ENCODE measurements around the gene KCTD1.

KCTD1 gene

GRCh38 chr18:26435415-26436095 lies 112.8 kb downstream of the KCTD1 start:
- Mint-ChIP-seq H3K4me1 (no peaks in the 10 kb centered on the region), H3K27ac (no peak overlapping the region), H3K4me3 (no peak overlapping the region), H3K27me3 (peaks cover 8% of the 10 kb centered on the region), H3K9me3 (no peaks in the 10 kb centered on the region), H3K36me3 (no peaks in the 10 kb centered on the region)
- CTCF ChIA-PET: no interaction called here
- no peak for DNase-seq

GRCh38 chr18:26434887-26435286 lies 113.5 kb downstream of the KCTD1 start:
- DNase-seq: no peak
- CTCF ChIA-PET: no interaction called here
- H3K36me3 Mint-ChIP-seq: no peaks in the 10 kb centered on the region
- no peak overlapping the region for H3K4me3 Mint-ChIP-seq
- H3K27ac Mint-ChIP-seq: no peak overlapping the region
- H3K9me3 Mint-ChIP-seq: no peaks in the 10 kb centered on the region
- H3K27me3 Mint-ChIP-seq: peaks cover 8% of the 10 kb centered on the region
- H3K4me1 Mint-ChIP-seq: no peaks in the 10 kb centered on the region

GRCh38 chr18:26432651-26433424 lies 115.5 kb downstream of the KCTD1 start:
- Mint-ChIP-seq H3K27me3 (peaks cover 8% of the 10 kb centered on the region), H3K9me3 (no peaks in the 10 kb centered on the region), H3K36me3 (no peaks in the 10 kb centered on the region), H3K4me1 (no peaks in the 10 kb centered on the region), H3K27ac (no peak overlapping the region), H3K4me3 (no peak overlapping the region)
- CTCF ChIA-PET: no interaction called here
- DNase-seq: no peak

GRCh38 chr18:26429535-26430226 lies 118.7 kb downstream of the KCTD1 start:
- DNase-seq: no peak
- peaks cover 3% of the 10 kb centered on the region for H3K27me3 Mint-ChIP-seq
- CTCF ChIA-PET: no interaction called here

GRCh38 chr18:26425148-26425531 lies 123.2 kb downstream of the KCTD1 start:
- Mint-ChIP-seq H3K9me3 (no peaks in the 10 kb centered on the region), H3K36me3 (no peaks in the 10 kb centered on the region), H3K27ac (no peak overlapping the region), H3K4me3 (no peak overlapping the region), H3K4me1 (no peaks in the 10 kb centered on the region), H3K27me3 (no peaks in the 10 kb centered on the region)
- CTCF ChIA-PET: no interaction called here
- no peak for DNase-seq

More at GRCh38 chr18:26429535-26430226, 118.7 kb downstream of the KCTD1 start:
- no peaks in the 10 kb centered on the region for H3K4me1 Mint-ChIP-seq
- no peaks in the 10 kb centered on the region for H3K9me3 Mint-ChIP-seq
- H3K27ac Mint-ChIP-seq: no peak overlapping the region
- H3K4me3 Mint-ChIP-seq: no peak overlapping the region
- H3K36me3 Mint-ChIP-seq: no peaks in the 10 kb centered on the region

GRCh38 chr18:26424428-26425147 lies 123.8 kb downstream of the KCTD1 start:
- no peaks in the 10 kb centered on the region for H3K36me3 Mint-ChIP-seq
- H3K27me3 Mint-ChIP-seq: no peaks in the 10 kb centered on the region
- no peak overlapping the region for H3K4me3 Mint-ChIP-seq
- no peaks in the 10 kb centered on the region for H3K9me3 Mint-ChIP-seq
- no peaks in the 10 kb centered on the region for H3K4me1 Mint-ChIP-seq
- DNase-seq: no peak
- CTCF ChIA-PET: no interaction called here
- H3K27ac Mint-ChIP-seq: no peak overlapping the region

GRCh38 chr18:26422472-26423162 lies 125.7 kb downstream of the KCTD1 start:
- no peaks in the 10 kb centered on the region for H3K36me3 Mint-ChIP-seq
- no peak for DNase-seq
- no peaks in the 10 kb centered on the region for H3K27me3 Mint-ChIP-seq
- H3K27ac Mint-ChIP-seq: no peak overlapping the region
- CTCF ChIA-PET: no interaction called here
- H3K4me3 Mint-ChIP-seq: no peak overlapping the region
- H3K4me1 Mint-ChIP-seq: no peaks in the 10 kb centered on the region
- no peaks in the 10 kb centered on the region for H3K9me3 Mint-ChIP-seq

GRCh38 chr18:26421931-26422330 lies 126.4 kb downstream of the KCTD1 start:
- Mint-ChIP-seq H3K4me1 (no peaks in the 10 kb centered on the region), H3K36me3 (no peaks in the 10 kb centered on the region), H3K9me3 (no peaks in the 10 kb centered on the region), H3K27me3 (no peaks in the 10 kb centered on the region), H3K27ac (no peak overlapping the region), H3K4me3 (no peak overlapping the region)
- no peak for DNase-seq
- CTCF ChIA-PET: no interaction called here

- H3K9me3 Mint-ChIP-seq: no peaks in the 10 kb centered on the region
- H3K27me3 Mint-ChIP-seq: no peaks in the 10 kb centered on the region
- no peak for DNase-seq
- CTCF ChIA-PET: no interaction called here
- H3K36me3 Mint-ChIP-seq: no peaks in the 10 kb centered on the region
- H3K4me3 Mint-ChIP-seq: no peak overlapping the region
- no peak overlapping the region for H3K27ac Mint-ChIP-seq
- H3K4me1 Mint-ChIP-seq: no peaks in the 10 kb centered on the region
Measured at GRCh38 chr18:26421503-26421902, 126.8 kb downstream of the KCTD1 start.

- Mint-ChIP-seq H3K4me1 (no peaks in the 10 kb centered on the region), H3K27ac (no peak overlapping the region), H3K4me3 (no peak overlapping the region), H3K36me3 (no peaks in the 10 kb centered on the region), H3K9me3 (no peaks in the 10 kb centered on the region), H3K27me3 (no peaks in the 10 kb centered on the region)
- no peak for DNase-seq
- CTCF ChIA-PET: no interaction called here
Measured at GRCh38 chr18:26419746-26420145, 128.6 kb downstream of the KCTD1 start.

GRCh38 chr18:26418225-26418624 lies 130.1 kb downstream of the KCTD1 start:
- no peaks in the 10 kb centered on the region for H3K9me3 Mint-ChIP-seq
- no peaks in the 10 kb centered on the region for H3K36me3 Mint-ChIP-seq
- CTCF ChIA-PET: no interaction called here
- no peak for DNase-seq
- no peak overlapping the region for H3K27ac Mint-ChIP-seq
- no peaks in the 10 kb centered on the region for H3K4me1 Mint-ChIP-seq
- H3K27me3 Mint-ChIP-seq: no peaks in the 10 kb centered on the region
- no peak overlapping the region for H3K4me3 Mint-ChIP-seq

- no peak overlapping the region for H3K27ac Mint-ChIP-seq
- CTCF ChIA-PET: interaction anchor here (1.3 kb wide), 1 partner anchor 35 kb away, joined by 3 read pairs; no protein-coding TSS in a partner anchor
- no peak overlapping the region for H3K4me3 Mint-ChIP-seq
- no peaks in the 10 kb centered on the region for H3K4me1 Mint-ChIP-seq
- H3K9me3 Mint-ChIP-seq: no peaks in the 10 kb centered on the region
- H3K36me3 Mint-ChIP-seq: no peaks in the 10 kb centered on the region
- DNase-seq: no peak
- H3K27me3 Mint-ChIP-seq: no peaks in the 10 kb centered on the region
Measured at GRCh38 chr18:26417190-26417589, 131.2 kb downstream of the KCTD1 start.

GRCh38 chr18:26416652-26417150 lies 131.7 kb downstream of the KCTD1 start:
- no peak overlapping the region for H3K27ac Mint-ChIP-seq
- no peaks in the 10 kb centered on the region for H3K9me3 Mint-ChIP-seq
- no peak for DNase-seq
- no peaks in the 10 kb centered on the region for H3K36me3 Mint-ChIP-seq
- no peak overlapping the region for H3K4me3 Mint-ChIP-seq
- no peaks in the 10 kb centered on the region for H3K4me1 Mint-ChIP-seq
- CTCF ChIA-PET: interaction anchor here (1.3 kb wide), 1 partner anchor 35 kb away, joined by 3 read pairs; no protein-coding TSS in a partner anchor
- H3K27me3 Mint-ChIP-seq: no peaks in the 10 kb centered on the region

- DNase-seq: no peak
- H3K4me1 Mint-ChIP-seq: no peaks in the 10 kb centered on the region
- H3K27me3 Mint-ChIP-seq: no peaks in the 10 kb centered on the region
- no peaks in the 10 kb centered on the region for H3K9me3 Mint-ChIP-seq
- CTCF ChIA-PET: no interaction called here
- no peak overlapping the region for H3K27ac Mint-ChIP-seq
- no peaks in the 10 kb centered on the region for H3K36me3 Mint-ChIP-seq
- H3K4me3 Mint-ChIP-seq: no peak overlapping the region
Measured at GRCh38 chr18:26415631-26416030, 132.7 kb downstream of the KCTD1 start.

Data from activated naive CD4-positive, alpha-beta T cell treated with anti-CD3 and anti-CD28 coated beads, Interleukin-2, amount 10 ng/mL, durations not matched to agents 7 days and 5 days (primary cell).